GM18526 (cell line): Measurements from ENCODE around the gene PPFIBP2.

Experiments used
- POLR2A ChIP-seq: IDR thresholded peaks from 3 replicates; pipeline ENCODE4 v1.6.1; 2011; ENCODE audit not compliant: insufficient read length; ENCODE audit errors: extremely low read depth

PPFIBP2 gene

GRCh38 chr11:7590529-7590928 lies 76.7 kb downstream of the PPFIBP2 start:
- no peak for TF ChIP-seq POLR2A

DNA sequence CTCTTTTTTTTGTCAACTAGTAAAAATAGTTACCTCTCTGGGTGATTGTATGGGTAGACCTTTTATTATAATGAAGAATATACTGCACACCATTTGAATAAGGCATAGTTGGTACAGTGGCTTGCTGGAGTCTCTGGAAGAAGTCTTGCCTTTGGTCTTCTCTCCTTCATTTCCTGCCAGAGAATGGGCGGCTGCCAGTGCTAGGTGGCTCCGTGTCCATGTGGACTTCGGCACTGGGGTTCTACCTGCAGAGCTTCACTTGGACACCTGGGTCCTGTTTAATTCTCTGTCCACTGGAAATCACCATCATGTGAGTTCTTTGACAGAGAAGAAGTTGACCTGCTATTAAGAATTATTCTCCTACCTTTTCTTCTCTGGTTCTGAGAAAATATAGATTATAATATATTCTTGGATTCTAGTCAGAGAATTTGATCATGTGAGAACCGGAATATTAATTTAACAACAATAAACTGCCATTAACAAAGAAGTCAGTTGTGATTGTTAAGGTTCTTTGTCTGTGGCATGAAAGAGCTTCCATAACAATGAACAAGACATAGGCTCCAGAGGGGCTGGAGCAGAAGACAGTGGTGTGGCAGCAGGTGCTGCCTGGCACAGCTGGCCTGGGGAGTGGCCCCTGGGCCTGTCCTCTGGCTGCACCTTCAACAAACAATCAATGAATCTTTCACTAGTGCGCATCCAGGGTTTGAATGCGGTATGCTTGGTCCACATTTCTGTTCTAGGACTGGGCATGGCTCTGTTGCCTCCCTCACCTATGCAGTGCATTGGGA lies 77.5 kb downstream of the PPFIBP2 start:
- no peak for TF ChIP-seq POLR2A

GRCh38 chr11:7591987-7592386 lies 78.2 kb downstream of the PPFIBP2 start:
- TF ChIP-seq POLR2A: no peak

DNA sequence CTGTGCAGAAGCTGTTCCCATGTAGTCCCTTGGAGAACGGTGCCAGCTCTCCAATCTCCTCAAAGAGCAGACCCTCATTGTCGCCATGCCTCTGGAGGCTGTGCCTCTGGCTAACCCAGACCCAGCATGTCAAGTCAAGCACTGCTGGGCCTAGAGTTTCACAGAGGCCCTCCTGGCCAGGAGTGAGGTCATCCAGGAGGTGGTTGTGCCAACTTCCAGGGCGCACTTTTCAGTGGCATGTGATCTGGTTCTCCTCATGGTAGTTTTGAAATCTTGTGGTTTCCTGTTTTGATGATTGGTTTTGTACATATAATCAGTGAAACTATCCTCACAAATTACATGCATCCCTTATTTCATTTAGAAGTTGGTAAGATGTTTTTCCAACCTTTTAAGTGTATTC lies 78.9 kb downstream of the PPFIBP2 start:
- TF ChIP-seq POLR2A: no peak

- no peak for TF ChIP-seq POLR2A
These were observed 79.7 kb downstream of the PPFIBP2 start for GRCh38 chr11:7593481-7593880.

- no peak for TF ChIP-seq POLR2A
These were observed 81.4 kb downstream of the PPFIBP2 start for GRCh38 chr11:7595016-7595866.

GRCh38 chr11:7595951-7596350 lies 82.2 kb downstream of the PPFIBP2 start:
- no peak for TF ChIP-seq POLR2A

GRCh38 chr11:7596975-7597391 lies 83.2 kb downstream of the PPFIBP2 start:
- TF ChIP-seq POLR2A: no peak

GRCh38 chr11:7597620-7598019 lies 83.8 kb downstream of the PPFIBP2 start:
- no peak for TF ChIP-seq POLR2A

- TF ChIP-seq POLR2A: no peak
These were observed 85.4 kb downstream of the PPFIBP2 start for GRCh38 chr11:7599209-7599608.

DNA sequence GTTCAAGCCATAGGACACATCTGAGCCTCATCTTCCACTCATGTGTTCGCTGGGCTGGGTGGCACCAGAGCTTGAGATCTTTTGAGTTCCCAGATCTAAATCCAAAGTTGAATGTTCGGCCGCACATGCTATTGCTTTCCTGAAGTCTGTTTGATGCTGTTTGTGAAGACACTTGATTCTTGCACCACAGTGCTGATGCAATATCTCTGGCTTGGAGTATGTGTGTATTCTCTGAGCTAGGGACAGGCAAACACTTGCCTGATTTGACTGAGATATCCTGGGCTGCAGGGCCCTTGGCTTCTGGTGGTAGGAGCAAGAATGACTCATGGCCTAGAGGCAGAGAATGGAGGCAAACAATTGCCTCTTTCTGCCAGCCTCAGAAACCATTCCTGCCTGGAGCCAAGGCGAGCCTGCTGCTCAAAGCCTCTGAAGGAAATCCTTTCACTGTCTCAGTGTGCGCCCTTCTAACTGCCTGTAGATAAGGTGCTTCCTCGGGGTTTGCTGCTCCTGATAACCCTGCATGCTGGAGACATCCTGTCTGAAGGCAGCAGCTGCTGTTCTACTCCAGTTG lies 86.5 kb downstream of the PPFIBP2 start:
- no peak for TF ChIP-seq POLR2A

DNA sequence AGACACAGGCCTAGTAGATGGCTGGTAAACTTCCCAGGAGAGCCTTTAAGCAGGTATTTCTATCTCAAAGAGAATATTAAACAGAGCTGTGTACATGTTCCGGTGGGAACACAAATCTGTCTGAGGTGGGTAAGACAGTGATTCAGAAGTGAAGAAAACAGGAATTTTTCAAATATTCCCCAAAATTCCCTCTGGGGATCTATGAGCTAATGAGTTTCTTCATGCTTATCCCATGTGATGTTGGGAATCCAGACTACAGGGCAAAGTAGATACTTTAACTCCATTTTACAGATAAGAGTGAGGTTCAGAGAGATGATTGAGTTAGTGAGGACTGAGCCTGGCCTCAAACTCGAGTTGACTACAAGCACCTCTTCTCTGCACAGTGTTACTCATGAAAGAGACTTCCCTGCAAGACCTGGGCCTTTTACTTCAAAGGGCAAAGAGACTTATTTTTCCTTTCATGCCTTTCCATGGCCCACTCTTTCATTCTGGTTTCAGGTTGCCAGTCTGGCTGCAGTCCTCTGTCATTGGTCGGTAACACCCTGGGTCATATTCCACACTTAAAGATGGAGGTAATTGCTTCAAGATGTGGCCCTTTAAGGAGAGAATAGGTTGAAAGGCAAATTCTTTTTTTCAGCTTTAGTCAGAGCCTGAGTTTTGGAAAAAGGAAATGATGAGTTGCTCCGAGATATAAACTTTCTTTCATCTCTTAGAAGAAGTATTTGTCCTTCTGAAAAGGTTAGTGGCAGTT lies 89.4 kb downstream of the PPFIBP2 start:
- TF ChIP-seq POLR2A: no peak

DNA sequence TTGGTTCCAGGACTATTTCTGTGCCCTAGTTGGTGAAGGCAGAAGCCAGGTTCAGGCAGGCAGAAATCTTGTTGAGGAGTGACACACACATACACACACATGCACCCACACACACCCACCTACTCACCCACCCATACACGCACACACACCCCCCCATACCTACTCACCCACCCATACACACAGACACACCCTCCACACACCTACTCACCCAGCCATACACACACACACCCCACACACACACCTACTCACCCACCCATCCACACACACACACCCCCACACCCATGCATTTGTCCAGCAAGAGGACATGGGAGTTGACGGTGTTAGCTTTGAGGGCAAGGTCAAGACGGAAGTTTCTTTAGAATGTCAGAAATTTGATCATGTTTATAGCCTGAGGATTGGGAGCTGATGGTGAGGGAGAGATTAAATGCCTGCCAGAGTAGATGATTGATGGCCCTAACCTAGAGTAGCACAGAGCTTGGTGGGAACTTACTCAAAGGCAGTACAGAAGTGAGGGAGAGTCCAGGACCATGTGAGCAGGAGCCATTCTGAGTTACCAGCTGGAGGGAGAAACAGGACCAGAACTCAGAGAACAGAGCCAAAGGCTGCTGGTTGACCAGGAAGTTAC lies 90.6 kb downstream of the PPFIBP2 start:
- no peak for TF ChIP-seq POLR2A

GRCh38 chr11:7605186-7605943 lies 91.6 kb downstream of the PPFIBP2 start:
- no peak for TF ChIP-seq POLR2A
